NCI-H1092 (cell line): Measurements from ENCODE around the gene PAX3.

Experiments
- DNase-seq: peaks from one replicate; lab custom pipeline; 2025; lab: John Stamatoyannopoulos, UW

PAX3 gene

DNA sequence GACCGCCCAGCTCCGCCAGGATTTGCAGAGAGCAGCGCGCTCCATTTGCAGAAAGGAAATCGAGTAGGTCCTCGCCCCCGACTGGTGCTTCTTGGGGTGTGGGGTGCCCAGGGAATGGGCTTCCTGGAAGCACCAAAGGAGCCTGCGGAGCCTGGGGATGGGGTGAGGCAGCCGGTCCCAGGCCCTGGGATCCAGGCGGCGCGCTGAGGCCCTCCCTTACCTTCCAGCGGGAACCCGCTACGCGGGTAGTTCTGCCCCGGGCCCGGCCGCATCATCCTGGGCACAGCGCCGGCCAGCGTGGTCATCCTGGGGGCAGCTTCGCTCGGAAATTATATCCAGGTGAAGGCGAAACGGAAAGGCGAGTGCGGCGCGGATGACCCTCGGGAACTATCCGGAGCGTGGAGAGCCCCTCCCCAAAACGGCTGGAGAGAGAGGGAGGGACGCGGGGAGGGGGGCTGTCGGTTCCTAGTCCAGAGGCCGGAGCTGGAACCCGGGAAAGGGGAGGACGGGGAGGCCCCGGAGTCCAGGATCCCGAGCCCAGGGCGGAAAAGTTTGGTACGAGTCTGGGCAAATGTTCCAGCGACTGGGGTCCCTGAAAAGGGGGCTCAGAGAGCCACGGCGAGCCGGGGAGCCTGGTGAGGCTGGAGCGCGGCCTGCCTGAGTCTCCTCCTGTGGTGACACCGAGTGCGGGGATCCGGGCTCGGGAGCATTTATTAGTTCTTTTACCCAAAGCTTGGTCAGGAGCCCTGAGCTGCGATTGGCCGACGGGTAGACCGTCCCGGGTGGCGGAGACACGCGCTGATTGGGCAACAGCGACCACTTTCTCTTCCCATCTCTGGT is at the start of gene PAX3:
Gene PAX3 (minus strand): TSS at position 688 of the 840 bp plus-strand sequence. CDS start 383 bp downstream, at position 305.
- no peak for DNase-seq

- DNase-seq = no peak
Measured at GRCh38 chr2:222341331-222341730, 42.5 kb upstream of the PAX3 start.

GRCh38 chr2:222338374-222338773 is 39.6 kb upstream of the PAX3 start:
- no peak for DNase-seq

GRCh38 chr2:222336931-222337330 is 38.1 kb upstream of the PAX3 start:
- no peak for DNase-seq

DNA sequence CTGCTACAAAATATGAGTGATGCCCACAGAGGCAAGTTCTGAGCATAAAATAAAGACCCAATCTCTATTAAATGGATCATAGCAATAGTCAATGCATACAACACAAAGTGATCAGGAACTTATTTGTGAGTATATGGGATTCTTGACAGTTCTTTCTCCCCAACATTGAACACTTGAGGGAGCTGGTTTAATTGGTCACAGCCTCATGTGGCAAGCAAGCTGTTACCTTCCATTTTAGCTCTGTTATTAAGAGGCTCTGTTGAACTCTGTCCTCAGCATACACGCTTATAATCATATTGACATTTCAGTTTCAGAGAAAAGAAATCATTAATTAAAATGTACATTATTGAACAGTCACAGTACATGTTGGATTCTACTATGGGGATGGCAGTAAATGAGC is 37.6 kb upstream of the PAX3 start:
- no peak for DNase-seq

DNA sequence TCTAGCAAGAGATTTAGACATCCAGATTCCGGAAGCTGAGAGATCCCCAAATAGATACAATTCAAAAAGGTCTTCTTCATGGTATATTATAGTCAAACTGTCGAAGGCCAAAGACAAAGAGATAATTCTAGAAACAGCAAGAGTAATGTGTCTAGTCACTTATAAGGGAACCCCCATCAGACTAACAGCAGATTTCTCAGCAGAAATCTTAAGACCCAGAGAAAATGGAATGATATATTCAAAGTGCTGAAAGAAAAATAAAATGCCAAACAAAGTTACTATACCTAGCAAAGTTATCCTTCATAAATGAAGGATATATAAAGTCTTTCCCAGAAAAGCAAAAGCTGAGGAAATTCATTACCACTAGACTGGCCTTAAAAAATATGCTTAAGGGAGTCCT is 36.1 kb upstream of the PAX3 start:
- no peak for DNase-seq

- DNase-seq = no peak
Measured at GRCh38 chr2:222333397-222333796, 34.6 kb upstream of the PAX3 start.

GRCh38 chr2:222332116-222332515 is 33.3 kb upstream of the PAX3 start:
- no peak for DNase-seq

DNA sequence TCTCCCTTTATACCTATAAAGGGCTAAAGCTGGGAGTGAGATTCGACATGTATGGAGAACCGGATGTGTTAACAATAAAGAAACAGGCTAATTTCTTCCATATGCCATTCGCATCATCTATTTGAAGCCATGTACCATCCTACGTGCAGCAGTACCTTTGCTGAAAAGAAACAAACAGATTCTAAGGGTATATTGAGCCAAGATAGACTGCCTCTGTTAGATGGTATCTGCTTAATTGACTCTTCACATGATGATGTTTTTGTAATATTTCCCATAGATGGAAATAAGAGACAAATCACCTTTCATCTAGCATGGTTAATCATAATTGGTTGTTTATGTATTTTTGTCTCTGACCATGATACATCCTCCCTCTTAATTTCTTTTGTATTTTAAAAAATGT is 32.1 kb upstream of the PAX3 start:
- no peak for DNase-seq

- no peak for DNase-seq
Measured at GRCh38 chr2:222322236-222322635, 23.4 kb upstream of the PAX3 start.

GRCh38 chr2:222320436-222321395 is 21.9 kb upstream of the PAX3 start:
- DNase-seq = peak; percentile 55

- peak; percentile 55 for DNase-seq
Measured at GRCh38 chr2:222319586-222320435, 21.0 kb upstream of the PAX3 start.

GRCh38 chr2:222318712-222319585 is 20.2 kb upstream of the PAX3 start:
- DNase-seq = peak; percentile 33

GRCh38 chr2:222318026-222318711 is 19.4 kb upstream of the PAX3 start:
- DNase-seq = peak; percentile 81

DNA sequence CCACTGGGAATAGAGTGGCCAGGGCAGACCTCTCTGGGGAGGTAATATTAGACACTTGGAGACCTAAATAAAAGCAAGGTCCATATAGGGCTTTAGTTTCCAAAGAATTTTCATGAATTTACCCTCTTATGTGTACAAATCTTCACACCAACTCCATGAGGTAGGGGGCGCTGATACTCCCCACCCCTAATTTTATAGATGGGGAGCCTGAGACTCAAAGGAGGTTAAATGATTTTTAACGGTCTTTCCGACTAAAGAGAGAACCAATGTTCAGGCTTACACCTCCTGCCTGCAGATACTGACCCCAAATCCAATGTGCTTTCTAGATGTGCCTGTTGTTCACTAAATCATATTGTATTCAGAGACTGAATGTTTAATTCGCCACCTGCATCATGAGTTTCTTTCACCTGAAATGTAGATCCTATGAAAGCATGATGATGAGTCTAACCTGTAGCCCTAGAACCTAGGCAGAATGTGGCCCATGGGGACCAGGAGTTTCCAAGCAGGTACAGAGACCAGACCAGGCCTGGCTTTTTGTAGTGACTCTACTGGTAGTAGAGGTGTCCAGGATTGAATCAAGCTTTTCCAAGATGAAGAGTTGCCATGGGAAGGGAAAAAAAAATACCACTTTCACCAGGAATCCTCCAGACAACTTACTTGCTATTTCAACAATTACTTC is 16.8 kb upstream of the PAX3 start:
- no peak for DNase-seq

- no peak for DNase-seq
Measured at GRCh38 chr2:222313816-222314215, 15.0 kb upstream of the PAX3 start.

DNA sequence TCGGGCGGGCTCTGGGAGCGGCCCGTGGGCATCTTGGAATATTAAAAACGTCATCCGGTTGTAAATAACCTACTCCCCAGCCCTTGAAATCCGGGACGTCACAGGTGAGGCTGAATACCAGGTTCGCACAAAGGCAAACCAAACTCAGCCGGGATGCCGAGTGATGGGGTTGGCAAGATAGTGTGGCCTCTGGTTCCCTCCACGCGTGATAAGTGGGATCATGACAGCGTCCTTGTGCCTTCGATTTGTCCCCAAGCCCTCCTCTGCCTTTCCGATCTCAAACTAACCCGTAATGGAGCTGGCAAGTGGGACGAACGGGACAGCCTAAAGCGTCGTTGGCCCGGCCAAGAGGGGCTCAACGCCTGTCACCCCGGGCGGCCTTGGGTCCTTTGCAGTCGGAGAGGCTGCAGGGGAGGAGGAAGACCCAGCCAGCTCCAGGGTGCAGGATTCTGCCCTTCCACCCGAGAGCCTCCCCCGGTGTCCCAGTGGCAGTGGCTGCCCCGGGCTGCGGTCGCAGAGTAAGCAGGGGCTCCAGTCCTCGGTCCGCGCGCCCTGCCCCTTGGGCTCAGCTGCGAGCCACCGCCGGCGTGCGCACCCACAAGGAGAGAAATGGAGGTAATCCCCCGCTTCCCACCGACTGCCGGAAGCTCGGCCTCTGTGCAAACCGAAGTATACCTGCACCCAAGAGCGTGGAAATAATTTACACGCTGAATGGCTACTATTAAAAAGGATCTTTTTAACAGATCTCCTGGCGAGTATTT is 13.4 kb upstream of the PAX3 start:
- DNase-seq = no peak

- no peak for DNase-seq
Measured at GRCh38 chr2:222311319-222311977, 12.7 kb upstream of the PAX3 start.
